Measurements from ENCODE around the gene DMD.

DNA sequence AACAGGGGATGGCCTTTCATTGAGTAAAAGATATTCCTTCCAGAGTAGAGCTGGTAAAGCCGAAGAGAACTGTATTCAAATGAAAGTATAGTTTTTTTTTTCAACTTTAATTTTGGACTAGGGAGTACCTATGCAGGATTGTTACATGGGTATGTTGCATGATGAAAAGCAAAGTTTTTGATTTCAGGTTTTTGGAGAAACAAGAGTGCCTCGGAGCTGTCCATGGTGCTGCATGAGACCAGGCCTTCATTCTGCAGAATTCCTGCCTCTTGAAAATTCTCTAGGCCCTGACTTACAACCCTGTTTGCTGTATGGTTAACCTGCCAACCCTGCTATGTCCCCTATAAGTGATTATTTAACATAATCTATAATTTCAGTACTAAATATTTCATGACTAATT lies 1073.8 kb downstream of the DMD start:
- TF ChIP-seq, protein P1, sequence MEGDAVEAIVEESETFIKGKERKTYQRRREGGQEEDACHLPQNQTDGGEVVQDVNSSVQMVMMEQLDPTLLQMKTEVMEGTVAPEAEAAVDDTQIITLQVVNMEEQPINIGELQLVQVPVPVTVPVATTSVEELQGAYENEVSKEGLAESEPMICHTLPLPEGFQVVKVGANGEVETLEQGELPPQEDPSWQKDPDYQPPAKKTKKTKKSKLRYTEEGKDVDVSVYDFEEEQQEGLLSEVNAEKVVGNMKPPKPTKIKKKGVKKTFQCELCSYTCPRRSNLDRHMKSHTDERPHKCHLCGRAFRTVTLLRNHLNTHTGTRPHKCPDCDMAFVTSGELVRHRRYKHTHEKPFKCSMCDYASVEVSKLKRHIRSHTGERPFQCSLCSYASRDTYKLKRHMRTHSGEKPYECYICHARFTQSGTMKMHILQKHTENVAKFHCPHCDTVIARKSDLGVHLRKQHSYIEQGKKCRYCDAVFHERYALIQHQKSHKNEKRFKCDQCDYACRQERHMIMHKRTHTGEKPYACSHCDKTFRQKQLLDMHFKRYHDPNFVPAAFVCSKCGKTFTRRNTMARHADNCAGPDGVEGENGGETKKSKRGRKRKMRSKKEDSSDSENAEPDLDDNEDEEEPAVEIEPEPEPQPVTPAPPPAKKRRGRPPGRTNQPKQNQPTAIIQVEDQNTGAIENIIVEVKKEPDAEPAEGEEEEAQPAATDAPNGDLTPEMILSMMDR (IDR thresholded peaks at IDR 0.05; ENCODE audit: insufficient read depth, low read depth, low read length), result no peak
- no peak for TF ChIP-seq EZH2 (IDR thresholded peaks at IDR 0.05; ENCODE audit: insufficient read depth, low read length)

Data from astrocyte (in vitro differentiated cells and primary cell).